GM21723 (cell line): Measurements from ENCODE around the gene B3GNT8.
"Not testable (repeated sequence)": the region's sequence is repeated elsewhere in the genome, so short reads cannot be mapped to it uniquely, and the experiment has no call there.

Experiments used
- ATAC-seq: cut with Tn5 transposase; IDR thresholded peaks from one replicate; pipeline ENCODE4 v1.9.1; 2021; ENCODE audit warnings: mild to moderate bottlenecking, moderate library complexity; ENCODE audit not compliant: unreplicated experiment

B3GNT8 gene

DNA sequence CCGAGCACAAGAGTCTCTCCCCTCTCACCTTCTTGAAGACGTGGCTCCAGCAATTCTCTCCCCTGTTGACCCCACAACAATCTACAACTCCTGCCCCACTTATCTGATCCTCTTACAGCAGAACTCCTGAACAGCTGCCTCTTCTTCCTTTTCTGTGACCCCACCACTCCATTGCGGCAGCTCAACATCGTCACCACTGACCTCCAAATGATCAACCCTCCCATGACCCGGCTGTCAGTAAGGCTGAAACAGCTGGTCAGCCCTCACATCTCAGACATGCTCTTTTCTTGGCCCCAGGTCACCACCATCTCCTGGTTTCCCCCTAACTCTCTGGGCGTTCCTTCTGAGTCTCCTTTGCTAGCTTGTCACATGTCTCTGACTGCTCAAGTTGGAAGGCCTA, 31.8 kb downstream of the B3GNT8 start:
- no peak for ATAC-seq

DNA sequence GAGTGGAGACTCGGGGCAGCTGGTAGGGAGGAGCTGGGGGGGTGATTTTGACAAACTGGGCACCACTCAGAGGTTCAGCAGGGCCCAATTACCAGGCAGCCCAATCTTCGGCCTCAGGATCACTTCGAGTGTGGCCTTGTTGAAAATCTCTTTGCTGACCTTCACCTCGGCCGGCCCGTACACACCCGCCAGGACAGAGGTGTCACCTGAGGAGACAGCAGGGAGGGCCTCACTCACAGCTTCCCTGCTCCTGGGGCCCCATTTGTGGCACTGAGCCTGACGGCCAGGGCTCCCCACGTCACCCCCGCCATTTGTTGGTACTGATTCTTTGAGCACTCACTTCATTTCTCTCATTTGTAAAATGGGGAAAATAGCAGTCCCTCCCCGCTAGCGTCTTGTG, 34.4 kb downstream of the B3GNT8 start:
- no peak for ATAC-seq

- ATAC-seq: no peak
These were observed 35.6 kb downstream of the B3GNT8 start for GRCh38 chr19:41391618-41392017.

DNA sequence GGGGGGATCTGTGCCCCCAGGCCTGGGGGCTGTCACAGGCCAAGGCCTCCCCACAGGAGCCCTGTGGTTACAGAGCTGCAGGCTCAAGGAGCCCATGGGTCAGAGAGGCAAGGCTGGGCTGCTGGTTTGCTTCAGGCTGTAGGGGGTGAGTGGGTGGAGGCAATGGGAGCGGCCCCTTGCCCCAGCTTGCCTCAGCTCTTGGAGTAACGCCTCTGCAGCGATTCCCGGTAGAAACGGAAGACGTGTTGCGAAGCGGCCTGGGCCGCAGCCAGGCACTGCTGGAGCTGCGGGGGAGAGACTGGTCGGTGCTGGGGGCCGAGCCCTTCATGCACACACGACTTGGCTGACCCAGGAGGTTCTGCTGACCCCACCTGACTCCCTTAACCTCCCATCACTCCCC, 40.7 kb downstream of the B3GNT8 start:
- ATAC-seq: no peak

DNA sequence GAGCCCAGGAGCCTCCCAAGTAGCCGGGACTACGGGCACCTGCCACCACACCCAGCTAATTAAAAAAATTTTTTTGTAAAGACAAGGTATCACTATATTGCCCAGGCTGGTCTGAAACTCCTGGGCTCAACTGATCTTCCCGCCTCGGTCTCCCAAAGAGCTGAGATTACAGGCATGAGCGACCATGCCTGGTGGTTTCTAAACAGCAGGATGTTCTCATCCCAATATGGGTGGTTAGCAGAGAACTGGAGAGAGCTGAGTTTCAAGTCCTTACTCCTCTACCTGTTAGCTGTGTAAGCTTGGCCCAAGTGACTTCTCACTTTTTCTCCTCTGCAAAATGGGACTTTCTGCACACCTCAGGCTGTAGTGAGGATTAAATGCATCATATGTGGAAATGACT, 42.8 kb downstream of the B3GNT8 start:
- no peak for ATAC-seq

GRCh38 chr19:41381536-41381935, 45.6 kb downstream of the B3GNT8 start:
- ATAC-seq: not testable (repeated sequence)

DNA sequence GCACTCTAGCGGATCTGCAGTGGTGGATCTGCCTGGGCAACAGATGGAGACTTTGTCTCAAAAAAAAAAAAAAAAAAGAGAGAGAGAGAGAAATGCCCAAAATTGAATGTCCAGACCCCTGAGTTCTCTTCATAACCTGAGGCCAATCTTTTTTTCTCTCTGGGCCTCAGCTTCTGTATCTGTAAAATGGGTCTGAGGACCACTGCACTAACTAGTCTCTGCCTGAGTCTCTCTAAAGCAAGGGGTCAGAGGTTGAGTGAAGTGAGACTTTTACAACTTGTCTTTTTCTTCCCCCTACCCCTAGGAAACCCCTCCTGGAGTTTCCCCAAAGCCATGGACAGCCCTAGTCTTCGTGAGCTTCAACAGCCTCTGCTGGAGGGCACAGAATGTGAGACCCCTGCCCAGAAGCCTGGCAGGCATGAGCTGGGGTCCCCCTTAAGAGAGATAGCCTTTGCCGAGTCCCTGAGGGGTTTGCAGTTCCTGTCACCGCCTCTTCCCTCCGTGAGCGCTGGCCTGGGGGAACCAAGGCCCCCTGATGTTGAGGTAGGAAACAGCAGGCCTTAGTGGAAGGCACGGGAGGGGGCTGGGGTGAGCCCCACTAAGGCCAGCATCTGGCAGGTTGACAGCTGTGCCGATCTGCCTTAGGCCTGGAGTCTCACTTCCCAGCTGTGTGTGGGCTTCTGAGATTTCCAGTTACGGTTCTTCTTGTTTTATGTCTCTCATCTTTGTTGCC, 49.0 kb downstream of the B3GNT8 start:
- no peak for ATAC-seq

GRCh38 chr19:41376998-41377365, 50.2 kb downstream of the B3GNT8 start:
- no peak for ATAC-seq

- ATAC-seq: no peak
These were observed 50.8 kb downstream of the B3GNT8 start, which contains the start of gene TMEM91 for GRCh38 chr19:41376241-41376997. TSS of gene TMEM91 (plus strand) at chr19:41376533. CDS start at chr19:41378310, 1,777 bp downstream.
